ENCODE data around the gene PVR.

PVR gene

GRCh38 chr19:44620667-44621066 is 23.0 kb upstream of the PVR start:
- no peak overlapping the region for H2AFZ ChIP-seq (ENCODE audit: low read depth, low read length)
- H3K4me2 ChIP-seq (ENCODE audit: insufficient read depth, low read length) = no peak overlapping the region
- H3K4me1 ChIP-seq (ENCODE audit: insufficient read depth, low read length) = no peaks in the 10 kb centered on the region
- no peaks in the 10 kb centered on the region for H3K79me2 ChIP-seq (ENCODE audit: insufficient read depth, low read length)
- no peaks in the 10 kb centered on the region for H3K36me3 ChIP-seq (ENCODE audit: insufficient read depth, low read length)
- ATAC-seq (ENCODE audit: insufficient read depth, low read depth) (no peak), DNase-seq (no peak)
- no peak for TF ChIP-seq EZH2 (IDR thresholded peaks at IDR 0.05; ENCODE audit: borderline replicate concordance, low read depth, low read length, severe bottlenecking)
- no peak for TF ChIP-seq CTCF (IDR thresholded peaks at IDR 0.05; ENCODE audit: borderline replicate concordance, extremely low read depth, low read length, poor library complexity, severe bottlenecking)
- no peaks in the 10 kb centered on the region for H4K20me1 ChIP-seq (ENCODE audit: insufficient read depth, low read length)
- no peak overlapping the region for H3K27ac ChIP-seq (ENCODE audit: low read length)
- H3K9me3 ChIP-seq (ENCODE audit: insufficient read depth, low read length, severe bottlenecking) = no peaks in the 10 kb centered on the region
- H3K27me3 ChIP-seq (ENCODE audit: insufficient read depth, low read length, poor library complexity) = no peaks in the 10 kb centered on the region
- H3K4me3 ChIP-seq (ENCODE audit: low read depth in 1 of 2, low read length in 2 of 2) = no peak overlapping the region
- no peak overlapping the region for H3K9ac ChIP-seq (ENCODE audit: low read depth, low read length)

- H3K36me3 ChIP-seq (ENCODE audit: insufficient read depth, low read length) = no peaks in the 10 kb centered on the region
- no peak for TF ChIP-seq EZH2 (IDR thresholded peaks at IDR 0.05; ENCODE audit: borderline replicate concordance, low read depth, low read length, severe bottlenecking)
- no peak for TF ChIP-seq CTCF (IDR thresholded peaks at IDR 0.05; ENCODE audit: borderline replicate concordance, extremely low read depth, low read length, poor library complexity, severe bottlenecking)
- ATAC-seq (ENCODE audit: insufficient read depth, low read depth) = no peak
- no peak overlapping the region for H3K4me2 ChIP-seq (ENCODE audit: insufficient read depth, low read length)
- no peaks in the 10 kb centered on the region for H3K4me1 ChIP-seq (ENCODE audit: insufficient read depth, low read length)
- H3K9me3 ChIP-seq (ENCODE audit: insufficient read depth, low read length, severe bottlenecking) = no peaks in the 10 kb centered on the region
- H3K79me2 ChIP-seq (ENCODE audit: insufficient read depth, low read length) = no peaks in the 10 kb centered on the region
- no peak for DNase-seq
- no peaks in the 10 kb centered on the region for H4K20me1 ChIP-seq (ENCODE audit: insufficient read depth, low read length)
- H3K4me3 ChIP-seq (ENCODE audit: low read depth in 1 of 2, low read length in 2 of 2) = no peak overlapping the region
- H3K9ac ChIP-seq (ENCODE audit: low read depth, low read length) = no peak overlapping the region
- no peaks in the 10 kb centered on the region for H3K27me3 ChIP-seq (ENCODE audit: insufficient read depth, low read length, poor library complexity)
- H2AFZ ChIP-seq (ENCODE audit: low read depth, low read length) = no peak overlapping the region
- no peak overlapping the region for H3K27ac ChIP-seq (ENCODE audit: low read length)
These were observed 22.3 kb upstream of the PVR start for GRCh38 chr19:44621367-44621766.

GRCh38 chr19:44623080-44623479 is 20.6 kb upstream of the PVR start:
- Histone ChIP-seq H4K20me1 (ENCODE audit: insufficient read depth, low read length) (no peaks in the 10 kb centered on the region), H3K27ac (ENCODE audit: low read length) (no peak overlapping the region), H3K9ac (ENCODE audit: low read depth, low read length) (no peak overlapping the region), H3K4me3 (ENCODE audit: low read depth in 1 of 2, low read length in 2 of 2) (no peak overlapping the region), H3K36me3 (ENCODE audit: insufficient read depth, low read length) (no peaks in the 10 kb centered on the region), H3K4me1 (ENCODE audit: insufficient read depth, low read length) (no peaks in the 10 kb centered on the region), H3K27me3 (ENCODE audit: insufficient read depth, low read length, poor library complexity) (no peaks in the 10 kb centered on the region), H3K4me2 (ENCODE audit: insufficient read depth, low read length) (no peak overlapping the region), H3K9me3 (ENCODE audit: insufficient read depth, low read length, severe bottlenecking) (no peaks in the 10 kb centered on the region), H3K79me2 (ENCODE audit: insufficient read depth, low read length) (no peaks in the 10 kb centered on the region), H2AFZ (ENCODE audit: low read depth, low read length) (no peak overlapping the region)
- TF ChIP-seq EZH2 (IDR thresholded peaks at IDR 0.05; ENCODE audit: borderline replicate concordance, low read depth, low read length, severe bottlenecking) = no peak
- TF ChIP-seq CTCF (IDR thresholded peaks at IDR 0.05; ENCODE audit: borderline replicate concordance, extremely low read depth, low read length, poor library complexity, severe bottlenecking) = no peak
- no peak for ATAC-seq (ENCODE audit: insufficient read depth, low read depth)
- no peak for DNase-seq

- no peaks in the 10 kb centered on the region for H3K4me1 ChIP-seq (ENCODE audit: insufficient read depth, low read length)
- no peak overlapping the region for H3K4me3 ChIP-seq (ENCODE audit: low read depth in 1 of 2, low read length in 2 of 2)
- H2AFZ ChIP-seq (ENCODE audit: low read depth, low read length) = no peak overlapping the region
- ATAC-seq (ENCODE audit: insufficient read depth, low read depth) = no peak
- H3K4me2 ChIP-seq (ENCODE audit: insufficient read depth, low read length) = no peak overlapping the region
- no peaks in the 10 kb centered on the region for H3K27me3 ChIP-seq (ENCODE audit: insufficient read depth, low read length, poor library complexity)
- no peak for DNase-seq
- no peaks in the 10 kb centered on the region for H4K20me1 ChIP-seq (ENCODE audit: insufficient read depth, low read length)
- H3K9me3 ChIP-seq (ENCODE audit: insufficient read depth, low read length, severe bottlenecking) = no peaks in the 10 kb centered on the region
- no peak for TF ChIP-seq EZH2 (IDR thresholded peaks at IDR 0.05; ENCODE audit: borderline replicate concordance, low read depth, low read length, severe bottlenecking)
- no peak for TF ChIP-seq CTCF (IDR thresholded peaks at IDR 0.05; ENCODE audit: borderline replicate concordance, extremely low read depth, low read length, poor library complexity, severe bottlenecking)
- no peaks in the 10 kb centered on the region for H3K79me2 ChIP-seq (ENCODE audit: insufficient read depth, low read length)
- H3K36me3 ChIP-seq (ENCODE audit: insufficient read depth, low read length) = no peaks in the 10 kb centered on the region
- no peak overlapping the region for H3K9ac ChIP-seq (ENCODE audit: low read depth, low read length)
- H3K27ac ChIP-seq (ENCODE audit: low read length) = no peak overlapping the region
These were observed 20.1 kb upstream of the PVR start for GRCh38 chr19:44623626-44624025.

Measured in DND-41 (cell line).